Psoas muscle (tissue), 8 donors: Measurements from ENCODE around the gene PRC1. TPM values are rescaled to one million over a fixed set of nuclear protein-coding genes. Genes with fewer than 3 reads are reported as not detected.

Experiments used
- ATAC-seq, 4 donors: fragments of 200-7000 bp; cut with Tn5 transposase; one replicate each; pipeline ENCODE4 v1.9.1; 2020; ENCODE audit warnings: moderate library complexity in 3 of 4, mild to moderate bottlenecking in 2 of 4
- DNase-seq, 2 donors: peaks; one replicate each; pipeline ENCODE4 v3.0.0-alpha.2; 2020
- H3K27ac ChIP-seq: fragments of 200-600 bp; one replicate; pipeline ENCODE4 v1.8.0; 2022
- H3K27me3 ChIP-seq, 3 donors: fragments of 200-600 bp in 1 of 3; one replicate each; pipeline versions ENCODE4 v1.6.1 to v1.8.0; 2013 to 2022; ENCODE audit warnings: low read length in 2 of 3, mild to moderate bottlenecking in 2 of 3, moderate library complexity in 1 of 3; ENCODE audit not compliant: insufficient read depth in 3 of 3
- H3K36me3 ChIP-seq, 2 donors: fragments of 200-600 bp in 1 of 2; one replicate each; pipeline versions ENCODE4 v1.6.1 to v1.8.0; 2013 to 2022; ENCODE audit warnings: low read depth in 1 of 2, mild to moderate bottlenecking in 1 of 2, moderate library complexity in 1 of 2; ENCODE audit not compliant: insufficient read depth in 1 of 2
- H3K4me1 ChIP-seq: fragments of 200-600 bp; one replicate; pipeline ENCODE4 v1.8.0; 2022
- H3K4me3 ChIP-seq: fragments of 200-600 bp; one replicate; pipeline ENCODE4 v1.8.0; 2022; ENCODE audit warnings: mild to moderate bottlenecking
- H3K9me3 ChIP-seq: fragments of 200-600 bp; one replicate; pipeline ENCODE4 v1.8.0; 2022
- WGBS, 3 donors: extraction: QIAGEN DNeasy Blood & Tissue Kit; methylation state at CpG; one replicate each; pipeline versions ENCODE4 v1.1.6 to v1.1.7; 2013; 5-methylcytosine and 5-hydroxymethylcytosine counted together
- intact Hi-C, 2 donors: fragments of 100-400 bp; cut with DNase I; formaldehyde crosslinking; loops; one replicate each; pipeline versions ENCODE4 v1.11.0 to v1.14.2; 2022
- polyA plus RNA-seq, 3 donors: library from polyadenylated mRNA; stranded (reverse); fragments of 200-250 nt; gene quantifications; one replicate each; pipeline ENCODE4 v1.2.3, GENCODE V29; 2013
- total RNA-seq, 4 donors: library from RNA; stranded (reverse); fragmentation: NEBNext Ultra II Directional in 2 of 4; extraction: Animal tissue kit (Norgen Biotek cat#: 25700) in 2 of 4; gene quantifications; one replicate each; pipeline versions ENCODE4 v1.2.1 to v1.2.4, GENCODE V29; 2021 to 2023
- TF ChIP-seq, protein P1 (sequence below): fragments of 200-600 bp; IDR thresholded peaks from one replicate; pipeline ENCODE4 v1.8.0; 2022; ENCODE audit warnings: antibody characterized with exemption
- donor health status: healthy with polysubstance abuse.
- donor health status: DM: no; HTN: no; CAD: no; lungs with moderate emphysema.
- donor health status: Bipolar disorder and iron deficiency.
- donor health status: healthy.
- donor health status: DM: yes; HTN: yes; CAD: no.
- donor health status: DM: no; HTN: no; CAD: no.
- donor health status: DM: no; HTN: no; CAD: no.
- donor health status: DM: yes; HTN: yes; CAD: no.

Gene PRC1
- total and polyA plus RNA-seq, 7 donors: 0.68 to 3.5 (median 1.8) TPM

DNA sequence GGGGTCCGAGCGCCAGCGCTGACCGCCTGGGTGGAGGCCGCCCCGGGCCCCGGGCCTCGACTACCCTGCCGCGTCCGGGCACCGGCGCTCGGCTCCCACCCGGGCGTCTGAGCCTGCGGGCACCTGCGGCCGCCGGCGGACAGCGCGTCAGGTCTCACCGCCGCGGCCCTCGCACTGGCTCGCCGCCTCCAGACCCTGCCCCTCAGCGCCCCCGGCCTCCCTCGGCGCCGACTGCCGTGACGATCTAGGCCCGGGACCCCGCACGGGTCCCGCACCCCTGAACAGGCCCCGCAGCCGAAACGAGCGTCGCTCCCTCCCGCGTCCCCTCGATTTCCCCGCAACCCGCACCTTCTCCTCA is 297 bp downstream of the PRC1 start:
- Histone ChIP-seq H3K9me3 (no peaks in the 10 kb centered on the region), H3K27me3 (no peaks in the 10 kb centered on the region), H3K27ac (peak overlapping the region; percentile 60), H3K4me3 (peak overlapping the region; percentile 90), H3K36me3 (peaks cover 6 to 20% of the 10 kb centered on the region in 2 donors), H3K4me1 (peaks cover 3% of the 10 kb centered on the region)
- WGBS, 3 donors: 0 to 1% (median 0%) methylated on average over 31 to 50 of the region's 50 CpGs
- ATAC-seq (peak; percentile 19 to 45 (median 28)), DNase-seq (peak in 1 of 2 donors; percentile 16)
- intact Hi-C loops: loop anchor here in 1 of 2 donors (5.0 kb wide), 1 partner anchor 37 kb away; no protein-coding TSS in a partner anchor
- TF ChIP-seq, protein P1, sequence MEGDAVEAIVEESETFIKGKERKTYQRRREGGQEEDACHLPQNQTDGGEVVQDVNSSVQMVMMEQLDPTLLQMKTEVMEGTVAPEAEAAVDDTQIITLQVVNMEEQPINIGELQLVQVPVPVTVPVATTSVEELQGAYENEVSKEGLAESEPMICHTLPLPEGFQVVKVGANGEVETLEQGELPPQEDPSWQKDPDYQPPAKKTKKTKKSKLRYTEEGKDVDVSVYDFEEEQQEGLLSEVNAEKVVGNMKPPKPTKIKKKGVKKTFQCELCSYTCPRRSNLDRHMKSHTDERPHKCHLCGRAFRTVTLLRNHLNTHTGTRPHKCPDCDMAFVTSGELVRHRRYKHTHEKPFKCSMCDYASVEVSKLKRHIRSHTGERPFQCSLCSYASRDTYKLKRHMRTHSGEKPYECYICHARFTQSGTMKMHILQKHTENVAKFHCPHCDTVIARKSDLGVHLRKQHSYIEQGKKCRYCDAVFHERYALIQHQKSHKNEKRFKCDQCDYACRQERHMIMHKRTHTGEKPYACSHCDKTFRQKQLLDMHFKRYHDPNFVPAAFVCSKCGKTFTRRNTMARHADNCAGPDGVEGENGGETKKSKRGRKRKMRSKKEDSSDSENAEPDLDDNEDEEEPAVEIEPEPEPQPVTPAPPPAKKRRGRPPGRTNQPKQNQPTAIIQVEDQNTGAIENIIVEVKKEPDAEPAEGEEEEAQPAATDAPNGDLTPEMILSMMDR: no peak

DNA sequence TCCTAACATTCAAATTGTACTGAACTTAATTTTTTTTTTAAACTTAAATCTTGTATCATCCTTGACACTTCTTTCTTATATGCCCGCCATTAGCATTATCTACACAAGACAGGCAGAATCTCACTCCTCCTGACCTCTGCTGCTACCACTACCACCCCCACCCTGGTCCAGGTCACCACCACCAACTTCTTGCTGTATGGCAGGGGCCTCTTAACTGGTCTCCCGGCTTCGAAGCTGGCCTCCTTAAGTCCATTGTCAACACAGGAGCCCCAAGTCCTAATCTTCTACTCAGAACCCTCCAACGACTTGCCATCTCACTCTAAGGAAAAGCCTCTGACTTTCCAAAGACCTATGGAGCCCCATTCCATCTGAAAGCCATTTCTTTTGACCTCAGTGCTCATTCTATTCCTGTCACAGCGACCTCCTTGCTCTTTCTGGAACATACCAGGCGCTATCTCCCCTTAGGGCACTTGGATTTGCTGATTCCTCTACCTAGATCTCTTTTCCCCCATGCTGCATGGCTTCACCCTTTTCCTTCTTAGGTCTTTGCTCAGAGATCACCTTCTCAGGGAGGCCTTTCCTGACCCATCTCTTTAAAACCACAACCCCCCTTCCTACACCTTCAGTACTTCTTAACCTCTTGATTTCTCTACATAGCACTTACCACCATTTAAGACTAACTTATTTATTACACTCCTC is 2.6 kb downstream of the PRC1 start:
- no peak for DNase-seq
- ATAC-seq: no peak
- no peaks in the 10 kb centered on the region for H3K27me3 ChIP-seq
- H3K27ac ChIP-seq: no peak overlapping the region
- intact Hi-C loops: loop anchor here in 1 of 2 donors (5.0 kb wide), 1 partner anchor 34 kb away; no protein-coding TSS in a partner anchor
- no peaks in the 10 kb centered on the region for H3K36me3 ChIP-seq
- H3K4me3 ChIP-seq: no peak overlapping the region
- WGBS, 3 donors: 87 to 92% (median 90%) methylated on average over 6 of the region's 6 CpGs
- no peaks in the 10 kb centered on the region for H3K9me3 ChIP-seq
- TF ChIP-seq, protein P1: no peak
- peaks cover 3% of the 10 kb centered on the region for H3K4me1 ChIP-seq

DNA sequence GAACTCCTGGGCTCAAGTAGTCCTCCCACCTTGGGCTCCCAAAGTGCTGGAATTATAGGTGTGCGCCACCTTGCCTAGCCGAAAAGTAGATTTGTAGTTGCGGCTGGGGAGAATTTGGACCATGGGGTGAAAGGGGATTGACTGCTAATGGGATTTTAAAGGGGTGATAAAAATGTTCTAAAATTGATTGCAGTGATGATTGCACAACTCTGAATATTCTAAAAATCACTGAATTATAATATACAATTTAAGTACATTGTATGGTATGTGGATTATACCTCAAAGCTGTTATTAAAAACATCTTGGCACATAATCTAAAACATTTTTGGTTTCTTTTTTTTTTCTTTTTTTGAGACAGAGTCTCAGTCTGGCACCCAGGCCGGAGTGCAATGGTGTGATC is 3.9 kb downstream of the PRC1 start:
- H3K4me1 ChIP-seq: peaks cover 3% of the 10 kb centered on the region
- intact Hi-C loops: loop anchor here in 1 of 2 donors (5.0 kb wide), 1 partner anchor 33 kb away; no protein-coding TSS in a partner anchor
- no peaks in the 10 kb centered on the region for H3K36me3 ChIP-seq
- WGBS, 3 donors: 98 to 100% (median 99%) methylated on average over 4 of the region's 4 CpGs
- H3K4me3 ChIP-seq: no peak overlapping the region
- TF ChIP-seq, protein P1: no peak
- no peaks in the 10 kb centered on the region for H3K27me3 ChIP-seq
- no peak overlapping the region for H3K27ac ChIP-seq
- no peaks in the 10 kb centered on the region for H3K9me3 ChIP-seq
- DNase-seq (no peak), ATAC-seq (no peak)

DNA sequence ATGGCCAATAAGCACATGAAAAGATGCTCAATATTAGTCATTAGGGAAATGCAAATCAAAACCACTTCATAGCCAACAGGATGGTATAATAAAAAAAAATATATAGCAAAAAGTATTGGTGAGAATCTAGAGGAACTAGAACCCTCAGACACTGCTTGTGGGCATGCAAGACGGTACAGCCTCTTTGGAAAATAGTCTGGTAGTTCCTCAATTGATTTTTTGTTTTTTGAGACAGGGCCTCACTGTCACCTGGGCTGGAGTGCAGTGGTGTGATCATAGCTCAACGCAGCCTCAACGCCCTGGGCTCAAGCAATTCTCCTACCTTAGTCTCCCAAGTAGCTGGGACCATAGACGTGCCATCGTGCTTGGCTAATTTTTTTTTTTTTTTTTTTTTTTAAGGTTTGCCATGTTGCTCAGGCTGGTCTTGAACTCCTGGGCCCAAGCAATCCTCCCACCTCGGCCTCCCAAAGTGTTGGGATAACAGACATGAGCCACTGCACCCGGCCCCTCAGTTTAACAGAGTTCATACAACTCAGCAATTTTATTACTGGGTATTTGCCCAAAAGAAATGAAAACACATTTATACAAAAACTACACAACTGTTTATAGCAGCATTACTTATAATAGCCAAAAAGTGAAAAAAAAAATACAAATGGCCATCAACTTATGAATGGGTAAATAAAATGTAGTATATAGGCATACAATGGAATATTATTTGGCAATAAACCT is 5.1 kb downstream of the PRC1 start:
- H3K36me3 ChIP-seq: no peaks in the 10 kb centered on the region

More for the DNA sequence above, 5.1 kb downstream of the PRC1 start:
- WGBS, 3 donors: 93 to 95% (median 94%) methylated on average over 7 of the region's 7 CpGs
- TF ChIP-seq, protein P1: no peak
- Histone ChIP-seq H3K9me3 (no peaks in the 10 kb centered on the region), H3K27me3 (no peaks in the 10 kb centered on the region), H3K27ac (no peak overlapping the region), H3K4me1 (peaks cover 3% of the 10 kb centered on the region), H3K4me3 (no peak overlapping the region)
- intact Hi-C loops: no loop called here
- DNase-seq: no peak
- ATAC-seq: no peak
